ENCODE measurements around the gene CHPF.

The CHPF gene

GRCh38 chr2:219495531-219496122, 48.0 kb downstream of the CHPF start:
- DNase-seq = peak; percentile 77

- DNase-seq = no peak
These were observed 48.6 kb downstream of the CHPF start for GRCh38 chr2:219494952-219495530.

GRCh38 chr2:219493086-219493485, 50.5 kb downstream of the CHPF start:
- no peak for DNase-seq

DNA sequence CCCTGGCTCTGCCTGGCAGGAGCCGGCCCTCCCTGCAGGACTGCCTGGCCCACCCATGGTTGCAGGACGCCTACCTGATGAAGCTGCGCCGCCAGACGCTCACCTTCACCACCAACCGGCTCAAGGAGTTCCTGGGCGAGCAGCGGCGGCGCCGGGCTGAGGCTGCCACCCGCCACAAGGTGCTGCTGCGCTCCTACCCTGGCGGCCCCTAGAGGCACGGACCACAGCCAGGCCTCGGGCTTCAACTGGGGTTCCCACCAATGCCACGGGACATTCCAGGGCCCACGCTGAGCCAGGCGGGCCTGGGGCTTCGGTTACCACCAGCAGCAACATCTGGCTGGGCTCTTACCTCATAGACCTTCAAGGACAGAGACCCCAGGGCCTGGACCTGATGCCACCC, 51.0 kb downstream of the CHPF start:
- DNase-seq = no peak

DNA sequence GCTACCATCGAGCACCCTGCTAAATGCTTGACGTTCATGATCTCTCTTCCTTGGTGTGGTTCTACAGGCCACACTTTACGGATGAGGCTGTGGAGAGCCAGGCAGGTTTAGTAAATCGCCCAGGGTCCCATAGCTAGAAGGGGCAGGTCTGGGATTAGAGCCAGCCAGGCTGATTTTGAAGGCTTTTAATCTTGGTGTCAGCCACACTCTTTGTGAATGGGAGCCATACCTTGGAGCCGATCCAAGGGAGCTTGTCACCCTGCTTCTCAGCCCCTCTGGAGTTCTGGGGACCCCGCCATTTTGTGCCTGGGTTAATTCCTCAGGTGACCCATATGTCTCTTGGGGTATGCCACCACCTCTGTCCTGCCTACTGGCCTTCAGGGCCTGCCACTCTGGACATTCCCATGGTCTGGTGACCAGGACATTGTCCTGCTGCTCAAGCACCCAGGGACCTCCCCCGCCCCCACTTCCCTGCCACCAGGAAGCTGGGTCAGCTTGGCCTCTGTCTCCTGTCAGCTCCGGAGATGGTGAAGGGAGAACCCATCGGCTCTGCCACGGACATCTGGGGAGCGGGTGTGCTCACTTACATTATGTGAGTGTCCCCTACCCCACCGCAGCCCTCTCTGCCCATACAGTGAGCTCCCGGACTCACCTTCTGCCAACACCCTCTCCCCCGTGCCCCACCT, 52.2 kb downstream of the CHPF start:
- DNase-seq = no peak

GRCh38 chr2:219490600-219491130, 52.9 kb downstream of the CHPF start:
- no peak for DNase-seq

DNA sequence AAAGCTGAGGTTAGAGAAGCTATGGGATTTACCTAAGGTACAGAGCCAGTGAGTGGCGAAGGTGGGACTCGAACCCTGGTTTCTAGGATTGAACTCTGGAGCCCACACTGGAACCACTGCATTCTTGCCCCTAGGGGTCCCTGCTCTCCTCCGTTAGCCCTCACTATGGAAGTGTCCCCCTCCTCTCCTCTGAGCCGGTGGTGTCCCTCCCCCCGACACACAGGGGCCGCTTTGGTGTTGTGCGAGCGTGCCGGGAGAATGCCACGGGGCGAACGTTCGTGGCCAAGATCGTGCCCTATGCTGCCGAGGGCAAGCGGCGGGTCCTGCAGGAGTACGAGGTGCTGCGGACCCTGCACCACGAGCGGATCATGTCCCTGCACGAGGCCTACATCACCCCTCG, 53.4 kb downstream of the CHPF start:
- no peak for DNase-seq

DNA sequence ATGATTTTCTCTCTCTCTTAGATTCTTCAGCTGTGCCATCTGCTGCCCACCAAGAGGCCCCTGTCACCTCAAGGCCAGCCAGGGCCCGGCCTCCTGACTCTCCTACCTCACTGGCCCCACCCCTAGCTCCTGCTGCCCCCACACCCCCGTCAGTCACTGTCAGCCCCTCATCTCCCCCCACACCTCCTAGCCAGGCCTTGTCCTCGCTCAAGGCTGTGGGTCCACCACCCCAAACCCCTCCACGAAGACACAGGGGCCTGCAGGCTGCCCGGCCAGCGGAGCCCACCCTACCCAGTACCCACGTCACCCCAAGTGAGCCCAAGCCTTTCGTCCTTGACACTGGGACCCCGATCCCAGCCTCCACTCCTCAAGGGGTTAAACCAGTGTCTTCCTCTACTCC, 54.3 kb downstream of the CHPF start:
- DNase-seq = no peak
